Measurements from ENCODE around the gene GDI1. TPM values are rescaled to one million over a fixed set of nuclear protein-coding genes. Genes with fewer than 3 reads are reported as not detected.

GDI1 gene
- total and polyA plus RNA-seq, 2 of the 8 experiments (the other 6 are each of a cell fraction or from before 2014, with no cell fraction given) = 83.1 to 136 TPM

DNA sequence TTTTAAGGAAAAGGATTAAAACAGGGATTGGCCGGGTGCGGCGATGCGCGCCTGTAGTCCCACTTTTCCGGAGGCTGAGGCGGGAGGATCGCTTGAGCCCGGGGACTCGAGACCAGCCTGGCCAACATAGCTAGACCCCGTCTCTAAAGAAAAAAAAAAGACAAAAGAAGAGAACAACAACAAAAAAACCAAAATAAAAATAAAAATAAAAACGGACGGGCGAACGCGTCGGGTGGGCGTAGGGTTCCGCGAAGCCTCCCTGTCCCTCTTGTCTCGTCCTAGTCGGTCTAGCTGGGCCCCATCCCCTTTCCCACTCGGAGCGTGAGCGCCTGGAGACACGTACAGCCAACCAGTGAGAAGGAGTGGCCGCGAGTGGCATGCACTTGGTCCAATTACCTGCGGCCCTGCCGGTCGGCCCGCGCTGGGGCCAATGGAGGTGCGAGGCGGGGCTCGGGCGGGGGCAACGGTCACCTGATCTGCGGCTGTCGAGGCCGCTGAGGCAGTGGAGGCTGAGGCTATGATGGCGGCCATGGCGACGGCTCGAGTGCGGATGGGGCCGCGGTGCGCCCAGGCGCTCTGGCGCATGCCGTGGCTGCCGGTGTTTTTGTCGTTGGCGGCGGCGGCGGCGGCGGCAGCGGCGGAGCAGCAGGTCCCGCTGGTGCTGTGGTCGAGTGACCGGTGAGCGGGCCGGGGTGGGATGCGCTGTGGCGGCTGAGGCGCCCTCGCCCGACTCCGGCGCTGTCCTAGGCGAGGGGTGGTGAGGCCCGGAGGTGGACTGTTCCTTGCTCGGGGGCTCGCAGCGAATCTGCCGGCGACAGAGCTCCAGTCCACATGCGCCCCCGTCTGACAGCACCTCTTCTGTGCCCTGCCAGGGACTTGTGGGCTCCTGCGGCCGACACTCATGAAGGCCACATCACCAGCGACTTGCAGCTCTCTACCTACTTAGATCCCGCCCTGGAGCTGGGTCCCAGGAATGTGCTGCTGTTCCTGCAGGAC, 8.5 kb upstream of the GDI1 start, which contains the start of gene ATP6AP1:
Gene ATP6AP1 (plus strand): TSS at position 502 of the 996 bp plus-strand sequence. CDS start 16 bp downstream, at position 518.
- DNase-seq (ENCODE audit: low read depth in 1 of 2, low spot score in 2 of 2) = peak in 1 of 2 experiments; percentile 83
- TF ChIP-seq PHF8 (conservative IDR thresholded peaks at IDR 0.05; ENCODE audit: low read depth, low read length) = peak; percentile 53; the same call in 1 of the 2 replicates
- TF ChIP-seq, protein P1, sequence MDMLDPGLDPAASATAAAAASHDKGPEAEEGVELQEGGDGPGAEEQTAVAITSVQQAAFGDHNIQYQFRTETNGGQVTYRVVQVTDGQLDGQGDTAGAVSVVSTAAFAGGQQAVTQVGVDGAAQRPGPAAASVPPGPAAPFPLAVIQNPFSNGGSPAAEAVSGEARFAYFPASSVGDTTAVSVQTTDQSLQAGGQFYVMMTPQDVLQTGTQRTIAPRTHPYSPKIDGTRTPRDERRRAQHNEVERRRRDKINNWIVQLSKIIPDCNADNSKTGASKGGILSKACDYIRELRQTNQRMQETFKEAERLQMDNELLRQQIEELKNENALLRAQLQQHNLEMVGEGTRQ (IDR thresholded peaks at IDR 0.05; ENCODE audit: low read length) = peak; percentile 62
- peak; percentile 82 for TF ChIP-seq CHD2 (IDR thresholded peaks at IDR 0.05; ENCODE audit: low read length)
- TF ChIP-seq KDM4A (IDR thresholded peaks at IDR 0.05; ENCODE audit: low read depth, low read length, severe bottlenecking) = peak; percentile 38
- TF ChIP-seq TCF12 (IDR thresholded peaks at IDR 0.05; ENCODE audit: low read depth, low read length) = no peak
- TF ChIP-seq SP1 (IDR thresholded peaks at IDR 0.05; ENCODE audit: low read depth, low read length) = peak; percentile 94
- TF ChIP-seq CEBPB (IDR thresholded peaks at IDR 0.05; ENCODE audit: low read depth, low read length) = no peak
- TF ChIP-seq, protein P2, sequence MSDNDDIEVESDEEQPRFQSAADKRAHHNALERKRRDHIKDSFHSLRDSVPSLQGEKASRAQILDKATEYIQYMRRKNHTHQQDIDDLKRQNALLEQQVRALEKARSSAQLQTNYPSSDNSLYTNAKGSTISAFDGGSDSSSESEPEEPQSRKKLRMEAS (IDR thresholded peaks at IDR 0.05) = 0 out of 2 replicates have a peak, but pooled peaks have one; percentile 52
- TF ChIP-seq SAP30 (IDR thresholded peaks at IDR 0.05; ENCODE audit: insufficient read depth, insufficient replicate concordance, low read length) = peak; percentile 17

More for the DNA sequence above, 8.5 kb upstream of the GDI1 start, which contains the start of gene ATP6AP1:
- peak within 1 kb of the TSS; percentile 25; the same call in 1 of the 2 replicates for H4K8ac ChIP-seq (ENCODE audit: extremely low read depth, insufficient read depth, low read length)
- H3K14ac ChIP-seq (ENCODE audit: insufficient read length) = no peak within 1 kb of the TSS
- H2BK15ac ChIP-seq (ENCODE audit: low read length) = no peak within 1 kb of the TSS
- peak within 1 kb of the TSS in 3 of 4 experiments; percentile 22 to 79 (median 64); a peak in 4 of 7 replicates for H3K9ac ChIP-seq (replicated peaks in 1 of 4; ENCODE audit: extremely low read depth in 1 of 4, low read depth in 3 of 4, low read length in 3 of 4)
- ChIA-PET POLR2A (ENCODE audit: partially characterized antibody) (interaction anchor here (1.1 to 3.8 kb wide), 7 partner anchors 15 to 80 kb away, joined by 3 to 31 read pairs (median 4); partner anchors contain the start of genes DNASE1L1, FAM50A and RPL10), CTCF (ENCODE audit: partially characterized antibody) (interaction anchor here (0.5 to 1.5 kb wide), 5 partner anchors 19 to 486 kb away, joined by 3 to 4 read pairs (median 3); no protein-coding TSS in a partner anchor)
- H3K23ac ChIP-seq (ENCODE audit: insufficient read length) = no peak within 1 kb of the TSS
- 0 out of 2 replicates have a peak within 1 kb of the TSS, but pooled peaks have one; percentile 39 for H2AK5ac ChIP-seq (ENCODE audit: low read depth, low read length)
- H3K36me3 ChIP-seq (ENCODE audit: control insufficient read depth in 2 of 4, insufficient read depth in 4 of 4, low read length in 3 of 4) = peaks cover 0 to 9% (median 7%) of the 10 kb centered on the region in 4 experiments; a peak in 5 of 8 replicates
- peaks cover 3 to 9% of the 10 kb centered on the region in 2 experiments; a peak in 2 of 4 replicates for H3K79me2 ChIP-seq (ENCODE audit: control insufficient read depth in 1 of 2, insufficient read depth in 2 of 2, low read length in 2 of 2)
- no peak within 1 kb of the TSS for H3K27ac ChIP-seq (ENCODE audit: low read depth, low read length)
- no peak within 1 kb of the TSS for H4K91ac ChIP-seq (replicated peaks; ENCODE audit: insufficient read length, low read length)
- no peaks in the 10 kb centered on the region for H3K27me3 ChIP-seq (replicated peaks in 1 of 4; ENCODE audit: control insufficient read depth in 3 of 4, extremely low read depth in 1 of 4, insufficient read depth in 3 of 4, low read length in 3 of 4)
- no peak within 1 kb of the TSS for H4K5ac ChIP-seq (ENCODE audit: insufficient read length, low read depth, low read length)
- H3K9me3 ChIP-seq (ENCODE audit: insufficient read depth in 2 of 2, low read depth in 1 of 2, low read length in 1 of 2) = no peaks in the 10 kb centered on the region
- WGBS, 2 experiments (ENCODE audit: extremely low coverage in 1 of 2, insufficient coverage in 1 of 2, insufficient read length in 1 of 2, insufficient replicate concordance in 2 of 2, low coverage in 1 of 2, low lambda C conversion rate in 2 of 2, missing lambda C conversion rate in 1 of 2) = 6% methylated on average over 18 of the region's 87 CpGs; no CpG with 5 or more reads in 1 of the 2 experiments
- no peak within 1 kb of the TSS; the same call in 1 of the 2 replicates for H3K18ac ChIP-seq (ENCODE audit: extremely low read depth, low read length)
- no peak within 1 kb of the TSS for H2BK12ac ChIP-seq (ENCODE audit: low read depth, low read length)
- peaks cover 0 to 4% of the 10 kb centered on the region in 2 experiments for H4K20me1 ChIP-seq (replicated peaks in 1 of 2; ENCODE audit: control insufficient read depth in 1 of 2, insufficient read depth in 2 of 2, low read length in 2 of 2)
- no peak within 1 kb of the TSS for H2BK20ac ChIP-seq (ENCODE audit: low read length)
- H3K56ac ChIP-seq (replicated peaks; ENCODE audit: insufficient read length, low read depth, low read length) = no peak within 1 kb of the TSS
- H3K4ac ChIP-seq (replicated peaks; ENCODE audit: insufficient read length, low read depth, low read length) = no peak within 1 kb of the TSS
- no peak within 1 kb of the TSS for H2BK5ac ChIP-seq (ENCODE audit: low read depth, low read length)
- H2AFZ ChIP-seq (ENCODE audit: low read length) = no peak within 1 kb of the TSS
- no peak for FAIRE-seq
- H3K4me1 ChIP-seq (replicated peaks in 1 of 4; ENCODE audit: control insufficient read depth in 3 of 4, insufficient read depth in 4 of 4, low read length in 3 of 4) = no peaks in the 10 kb centered on the region
- H3K79me1 ChIP-seq (ENCODE audit: low read depth, low read length) = no peaks in the 10 kb centered on the region
- peak within 1 kb of the TSS; percentile 30 to 84 (median 56) for H3K4me3 ChIP-seq (ENCODE audit: extremely low read depth in 1 of 4, insufficient read depth in 2 of 4, low read depth in 3 of 4, low read length in 4 of 4)
- no peak within 1 kb of the TSS for H2BK120ac ChIP-seq (replicated peaks; ENCODE audit: low read depth, low read length)
- H3K4me2 ChIP-seq (ENCODE audit: insufficient read depth in 1 of 2, low read depth in 2 of 2, low read length in 2 of 2) = peak within 1 kb of the TSS; percentile 66 to 82
- peaks cover 4% of the 10 kb centered on the region; the same call in 1 of the 2 replicates for H3K23me2 ChIP-seq (ENCODE audit: low read depth, low read length)

Measured in H1 (cell line).